ENCODE data around the gene CMSS1.

DNA sequence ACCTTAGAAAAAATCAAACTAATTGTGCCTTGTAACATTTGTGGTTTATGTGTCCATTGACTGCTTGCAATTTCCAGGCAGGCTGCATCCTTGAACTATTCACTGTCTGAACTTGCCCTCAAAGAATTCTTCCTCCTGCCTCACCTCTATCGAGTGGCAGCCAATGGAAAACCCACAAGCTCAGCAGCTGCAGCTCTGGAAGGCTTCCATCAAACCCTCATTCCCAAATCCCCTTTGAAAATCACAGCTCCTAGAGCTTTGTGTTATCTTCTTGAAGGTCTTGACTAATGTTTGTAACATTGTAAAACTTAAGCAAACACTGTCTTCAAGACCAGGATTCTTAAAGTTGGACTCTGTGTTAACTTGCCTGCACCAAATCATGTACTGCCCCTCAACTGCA, 215.5 kb downstream of the CMSS1 start:
- TF ChIP-seq ZNF274 (IDR thresholded peaks at IDR 0.05; ENCODE audit: low read depth, low read length) (no peak), YY1 (IDR thresholded peaks at IDR 0.05; ENCODE audit: insufficient read depth, insufficient read length) (no peak)
